Measurements from ENCODE around the gene ZNF701.
"Not testable (repeated sequence)": the region's sequence is repeated elsewhere in the genome, so short reads cannot be mapped to it uniquely, and the experiment has no call there.

DNA sequence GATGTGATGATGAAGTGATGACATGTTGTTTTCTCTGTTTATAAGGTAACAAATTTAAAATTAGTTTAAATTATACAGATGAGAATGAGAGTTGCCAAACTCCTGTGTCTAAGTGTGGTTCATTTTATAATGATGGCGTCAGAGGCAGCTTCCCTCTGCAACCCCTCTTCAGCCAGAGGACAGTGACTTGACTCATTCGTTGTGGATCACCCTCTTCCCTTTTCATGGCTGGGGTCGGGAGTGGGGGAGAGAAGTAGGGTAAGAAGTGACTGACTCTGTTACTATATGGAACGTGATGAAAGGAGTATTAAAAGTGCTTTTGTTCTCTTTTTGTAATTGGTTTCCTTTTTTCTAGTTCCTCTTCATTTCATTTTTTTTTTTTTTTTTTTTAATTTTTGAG lies 31.3 kb upstream of the ZNF701 start:
- not testable (repeated sequence) for TF ChIP-seq CTCF, EZH2 (IDR thresholded peaks at IDR 0.05)
